Mesenchymal stem cell (in vitro differentiated cells and primary cell): ENCODE measurements around the gene TIPIN.
A peak's percentile ranks its signal among the peaks of the same experiment; 100 is the strongest.

Experiments used
- DNase-seq: peaks from one replicate; pipeline ENCODE4 v3.0.0-alpha.2; 2013
- H2AFZ ChIP-seq: one replicate; pipeline ENCODE4 v1.6.1; 2013; ENCODE audit warnings: low read depth, mild to moderate bottlenecking, control low read depth, inconsistent platforms, low read length, moderate library complexity
- H2AK5ac ChIP-seq: 2 replicates; pipeline ENCODE4 v1.6.1; 2013; ENCODE audit warnings: low read length, moderate library complexity, mild to moderate bottlenecking, inconsistent platforms; ENCODE audit not compliant: severe bottlenecking
- H2BK120ac ChIP-seq: one replicate; pipeline ENCODE4 v1.6.1; 2013; ENCODE audit warnings: low read depth, mild to moderate bottlenecking, inconsistent platforms, low read length, moderate library complexity
- H2BK12ac ChIP-seq, 2 experiments: one replicate each; pipeline ENCODE4 v1.6.1; 2013; ENCODE audit warnings: inconsistent platforms in 2 of 2, low read length in 2 of 2, mild to moderate bottlenecking in 2 of 2, moderate library complexity in 2 of 2, control low read depth in 1 of 2
- H2BK15ac ChIP-seq: one replicate; pipeline ENCODE4 v1.6.1; 2013; ENCODE audit warnings: mild to moderate bottlenecking, low read depth, inconsistent platforms; ENCODE audit not compliant: poor library complexity, severe bottlenecking
- H2BK5ac ChIP-seq: 2 replicates; pipeline ENCODE4 v1.6.1; 2013; ENCODE audit warnings: low read depth, mild to moderate bottlenecking, low read length, control low read depth, inconsistent platforms; ENCODE audit not compliant: poor library complexity, severe bottlenecking
- H3K14ac ChIP-seq, 2 experiments: one replicate each; pipeline ENCODE4 v1.6.1; 2013; ENCODE audit warnings: inconsistent platforms in 2 of 2, low read length in 2 of 2, control low read depth in 1 of 2, mild to moderate bottlenecking in 1 of 2, moderate library complexity in 1 of 2
- H3K18ac ChIP-seq, 2 experiments: one replicate each; pipeline ENCODE4 v1.6.1; 2013; ENCODE audit warnings: inconsistent platforms in 2 of 2, low read length in 2 of 2, control low read depth in 1 of 2, low read depth in 1 of 2, mild to moderate bottlenecking in 1 of 2
- H3K23ac ChIP-seq, 2 experiments: one replicate each; pipeline ENCODE4 v1.6.1; 2013; ENCODE audit warnings: inconsistent platforms in 2 of 2, low read length in 2 of 2, mild to moderate bottlenecking in 2 of 2, moderate library complexity in 2 of 2, control low read depth in 1 of 2
- H3K27ac ChIP-seq: 2 replicates; pipeline ENCODE4 v1.5.1; 2013; ENCODE audit warnings: mild to moderate bottlenecking, moderate library complexity, low read length, control low read depth, inconsistent platforms; ENCODE audit not compliant: poor library complexity, severe bottlenecking
- H3K27me3 ChIP-seq, 2 experiments: 2 replicates each; pipeline versions ENCODE4 v1.6.1 to v1.7.0; 2013; ENCODE audit warnings: low read length in 2 of 2, mild to moderate bottlenecking in 2 of 2, moderate library complexity in 2 of 2, control low read depth in 1 of 2, inconsistent platforms in 1 of 2; ENCODE audit not compliant: control insufficient read depth in 1 of 2, insufficient read depth in 1 of 2
- H3K36me3 ChIP-seq, 2 experiments: 2 replicates each; pipeline versions ENCODE4 v1.6.1 to v1.7.0; 2013; ENCODE audit warnings: low read length in 2 of 2, control low read depth in 1 of 2, inconsistent platforms in 1 of 2, low read depth in 1 of 2, mild to moderate bottlenecking in 1 of 2; ENCODE audit not compliant: insufficient read depth in 2 of 2, control insufficient read depth in 1 of 2
- H3K4ac ChIP-seq, 2 experiments: one replicate each; pipeline ENCODE4 v1.6.1; 2013; ENCODE audit warnings: inconsistent platforms in 2 of 2, low read length in 2 of 2, mild to moderate bottlenecking in 2 of 2, moderate library complexity in 2 of 2, control low read depth in 1 of 2, low read depth in 1 of 2
- H3K4me1 ChIP-seq: 2 replicates; pipeline ENCODE4 v1.6.1; 2013; ENCODE audit warnings: low read depth, low read length, control low read depth; ENCODE audit not compliant: control insufficient read depth, insufficient read depth
- H3K4me2 ChIP-seq: 2 replicates; pipeline ENCODE4 v1.6.1; 2013; ENCODE audit warnings: low read length, mild to moderate bottlenecking, inconsistent platforms; ENCODE audit not compliant: poor library complexity, severe bottlenecking
- H3K4me3 ChIP-seq, 2 experiments: 2 replicates each; pipeline versions ENCODE4 v1.5.1 to v1.7.0; 2013; ENCODE audit warnings: low read length in 2 of 2, mild to moderate bottlenecking in 2 of 2, control low read depth in 1 of 2, low read depth in 1 of 2; ENCODE audit not compliant: insufficient read depth in 1 of 2
- H3K79me1 ChIP-seq: replicated peaks from 2 replicates; pipeline ENCODE4 v1.6.1; 2013; ENCODE audit warnings: mild to moderate bottlenecking, control low read depth, low read length, inconsistent platforms; ENCODE audit not compliant: poor library complexity, severe bottlenecking
- H3K9ac ChIP-seq: 2 replicates; pipeline ENCODE4 v1.7.0; 2013; ENCODE audit warnings: mild to moderate bottlenecking, low read length, moderate library complexity
- H3K9me3 ChIP-seq: 2 replicates; pipeline ENCODE4 v1.7.0; 2013; ENCODE audit warnings: mild to moderate bottlenecking, low read length; ENCODE audit not compliant: control insufficient read depth
- H4K8ac ChIP-seq: one replicate; pipeline ENCODE4 v1.6.1; 2013; ENCODE audit warnings: inconsistent platforms, mild to moderate bottlenecking, low read length, moderate library complexity
- H4K91ac ChIP-seq: one replicate; pipeline ENCODE4 v1.6.1; 2013; ENCODE audit warnings: mild to moderate bottlenecking, low read length, inconsistent platforms
- WGBS: methylation state at CpG from one replicate; pipeline ENCODE4 v1.1.7; 2013; ENCODE audit warnings: mixed read lengths; 5-methylcytosine and 5-hydroxymethylcytosine counted together

The TIPIN gene

GRCh38 chr15:66292571-66293418 is 63.7 kb downstream of the TIPIN start:
- H3K36me3 ChIP-seq, result peaks cover under 1 to 4% of the 10 kb centered on the region in 2 experiments
- peak overlapping the region; percentile 99 for H3K4me2 ChIP-seq

GRCh38 chr15:66291816-66292570 is 64.5 kb downstream of the TIPIN start:
- Histone ChIP-seq H3K18ac (no peak overlapping the region), H2BK15ac (no peak overlapping the region), H3K79me1 (peaks cover 4% of the 10 kb centered on the region), H4K8ac (no peak overlapping the region), H3K23ac (no peak overlapping the region), H4K91ac (no peak overlapping the region), H3K4me1 (peaks cover 8% of the 10 kb centered on the region), H3K4me2 (no peak overlapping the region), H3K9me3 (no peaks in the 10 kb centered on the region), H2AK5ac (no peak overlapping the region), H2AFZ (no peak overlapping the region), H3K4me3 (no peak overlapping the region), H3K14ac (no peak overlapping the region), H3K27me3 (peaks cover 0 to 3% of the 10 kb centered on the region in 2 experiments), H2BK120ac (no peak overlapping the region), H3K36me3 (peaks cover 0 to 2% of the 10 kb centered on the region in 2 experiments), H3K27ac (no peak overlapping the region), H3K9ac (no peak overlapping the region), H3K4ac (no peak overlapping the region), H2BK5ac (no peak overlapping the region), H2BK12ac (no peak overlapping the region)
- 74% methylated on average over 4 of the region's 6 CpGs for WGBS
- no peak for DNase-seq

More at GRCh38 chr15:66292571-66293418, 63.7 kb downstream of the TIPIN start:
- Histone ChIP-seq H2BK5ac (no peak overlapping the region), H3K18ac (peak overlapping the region in 1 of 2 experiments; percentile 96), H3K79me1 (peaks cover 6% of the 10 kb centered on the region), H2AK5ac (no peak overlapping the region), H2BK12ac (no peak overlapping the region), H3K27ac (peak overlapping the region; percentile 17), H2AFZ (peak overlapping the region; percentile 97), H3K9ac (peak overlapping the region; percentile 90), H4K91ac (peak overlapping the region; percentile 37), H3K4me1 (peaks cover 8% of the 10 kb centered on the region), H2BK15ac (peak overlapping the region; percentile 89), H2BK120ac (peak overlapping the region; percentile 84), H3K9me3 (no peaks in the 10 kb centered on the region), H4K8ac (peak overlapping the region; percentile 95), H3K4me3 (peak overlapping the region; percentile 85 to 92), H3K14ac (no peak overlapping the region), H3K23ac (peak overlapping the region in 1 of 2 experiments; percentile 73), H3K4ac (peak overlapping the region in 1 of 2 experiments; percentile 2), H3K27me3 (peaks cover 0 to 3% of the 10 kb centered on the region in 2 experiments)
- WGBS, result 27% methylated on average over 17 of the region's 22 CpGs
- DNase-seq, result no peak

GRCh38 chr15:66290518-66290917 is 66.0 kb downstream of the TIPIN start:
- Histone ChIP-seq H3K36me3 (no peaks in the 10 kb centered on the region), H3K4me2 (no peak overlapping the region), H3K79me1 (no peaks in the 10 kb centered on the region), H3K27me3 (peaks cover 0 to 3% of the 10 kb centered on the region in 2 experiments), H2AFZ (no peak overlapping the region), H2BK120ac (no peak overlapping the region), H2BK15ac (no peak overlapping the region), H3K4ac (no peak overlapping the region), H4K91ac (no peak overlapping the region), H3K14ac (no peak overlapping the region), H3K23ac (no peak overlapping the region), H3K9me3 (no peaks in the 10 kb centered on the region), H2BK5ac (no peak overlapping the region), H2AK5ac (no peak overlapping the region), H3K4me1 (peaks cover 8% of the 10 kb centered on the region), H4K8ac (no peak overlapping the region), H3K18ac (no peak overlapping the region), H3K9ac (no peak overlapping the region), H2BK12ac (no peak overlapping the region), H3K27ac (no peak overlapping the region), H3K4me3 (no peak overlapping the region)
- DNase-seq, result no peak

GRCh38 chr15:66290007-66290406 is 66.5 kb downstream of the TIPIN start:
- Histone ChIP-seq H3K79me1 (no peaks in the 10 kb centered on the region), H3K9ac (no peak overlapping the region), H4K91ac (no peak overlapping the region), H2AK5ac (no peak overlapping the region), H3K18ac (no peak overlapping the region), H3K4me3 (no peak overlapping the region), H2BK15ac (no peak overlapping the region), H3K27ac (no peak overlapping the region), H2AFZ (no peak overlapping the region), H3K14ac (no peak overlapping the region), H3K4ac (no peak overlapping the region), H2BK120ac (no peak overlapping the region), H3K23ac (no peak overlapping the region), H2BK5ac (no peak overlapping the region), H3K27me3 (peaks cover 0 to 3% of the 10 kb centered on the region in 2 experiments), H3K4me1 (peaks cover 8% of the 10 kb centered on the region), H2BK12ac (no peak overlapping the region), H3K4me2 (no peak overlapping the region), H3K36me3 (no peaks in the 10 kb centered on the region), H3K9me3 (no peaks in the 10 kb centered on the region), H4K8ac (no peak overlapping the region)
- WGBS, result 89% methylated on average over 3 of the region's 3 CpGs
- no peak for DNase-seq
